GM23338 (cell line): ENCODE data around the gene NBDY. TPM values are rescaled to one million over a fixed set of nuclear protein-coding genes. Genes with fewer than 3 reads are reported as not detected.

Experiments used
- ATAC-seq: fragments of 200-7000 bp; cut with Tn5 transposase; 3 replicates; pipeline ENCODE4 v1.9.1; 2020
- DNase-seq: peaks from one replicate; pipeline ENCODE4 v3.0.0-alpha.2; 2015; ENCODE audit warnings: low spot score
- H2AFZ ChIP-seq: fragments of 200-600 bp; sonication (generic); 2 replicates; pipeline ENCODE4 v1.8.0; 2016; ENCODE audit warnings: antibody characterized with exemption, mild to moderate bottlenecking, moderate library complexity
- H3F3A ChIP-seq: fragments of 200-600 bp; sonication (generic); replicated peaks from 2 replicates; pipeline ENCODE4 v1.8.0; 2017; ENCODE audit warnings: antibody characterized with exemption, mixed run types, low read depth
- H3K27ac ChIP-seq: fragments of 200-600 bp; sonication (generic); 2 replicates; pipeline ENCODE4 v1.6.1; 2016; ENCODE audit warnings: low read depth
- H3K27me3 ChIP-seq: fragments of 200-600 bp; sonication (generic); 2 replicates; pipeline ENCODE4 v1.8.0; 2016; ENCODE audit warnings: mild to moderate bottlenecking, mixed run types, moderate library complexity; ENCODE audit not compliant: insufficient read depth
- H3K36me3 ChIP-seq: fragments of 200-600 bp; sonication (generic); 2 replicates; pipeline ENCODE4 v1.8.0; 2016; ENCODE audit warnings: mild to moderate bottlenecking; ENCODE audit not compliant: insufficient read depth
- H3K4me1 ChIP-seq: fragments of 200-600 bp; sonication (generic); 2 replicates; pipeline ENCODE4 v1.8.0; 2016; ENCODE audit warnings: mild to moderate bottlenecking, moderate library complexity; ENCODE audit not compliant: insufficient read depth
- H3K4me2 ChIP-seq: fragments of 200-600 bp; sonication (generic); 2 replicates; pipeline ENCODE4 v1.7.1; 2017; ENCODE audit warnings: mixed run types
- H3K4me3 ChIP-seq: fragments of 200-600 bp; sonication (generic); 2 replicates; pipeline ENCODE4 v1.6.1; 2016; ENCODE audit warnings: mixed run types
- H3K79me2 ChIP-seq: fragments of 200-600 bp; sonication (generic); replicated peaks from 2 replicates; pipeline ENCODE4 v1.8.0; 2017; ENCODE audit warnings: mild to moderate bottlenecking; ENCODE audit not compliant: insufficient read depth
- H3K9me2 ChIP-seq: fragments of 200-600 bp; sonication (generic); 2 replicates; pipeline ENCODE4 v1.8.0; 2017; ENCODE audit not compliant: insufficient read depth
- H4K20me1 ChIP-seq: fragments of 200-600 bp; sonication (generic); replicated peaks from 2 replicates; pipeline ENCODE4 v1.8.0; 2017; ENCODE audit warnings: mild to moderate bottlenecking; ENCODE audit not compliant: insufficient read depth
- H3K27ac Mint-ChIP-seq: 2 replicates; pipeline ENCODE4 v1.8.0; 2020; ENCODE audit warnings: inconsistent platforms, mild to moderate bottlenecking, moderate library complexity, mixed read lengths
- H3K27me3 Mint-ChIP-seq: 3 replicates; pipeline ENCODE4 v1.8.0; 2022; ENCODE audit warnings: low read depth, mild to moderate bottlenecking, moderate library complexity, mixed read lengths, inconsistent platforms; ENCODE audit not compliant: insufficient read depth, poor library complexity
- H3K36me3 Mint-ChIP-seq: 3 replicates; pipeline ENCODE4 v1.8.0; 2021; ENCODE audit warnings: low read depth, mild to moderate bottlenecking, inconsistent platforms, moderate library complexity, mixed read lengths
- H3K4me1 Mint-ChIP-seq: 3 replicates; pipeline ENCODE4 v1.8.0; 2020; ENCODE audit warnings: mild to moderate bottlenecking, inconsistent platforms, mixed read lengths
- H3K4me3 Mint-ChIP-seq: 3 replicates; pipeline ENCODE4 v1.8.0; 2021; ENCODE audit warnings: moderate library complexity, mild to moderate bottlenecking, inconsistent platforms, mixed read lengths
- H3K9me3 Mint-ChIP-seq: 3 replicates; pipeline ENCODE4 v1.8.0; 2020; ENCODE audit warnings: moderate library complexity, mild to moderate bottlenecking, inconsistent platforms, mixed read lengths
- CREB1 ChIP-seq: fragments of 250-450 bp; sonication (Bioruptor Pico); IDR thresholded peaks from 2 replicates; pipeline ENCODE4 v1.5.0; 2020; ENCODE audit warnings: low read depth, mild to moderate bottlenecking, moderate library complexity
- CTCF ChIP-seq, 2 experiments: fragments of 200-600 bp in 1 of 2; sonication (generic) in 1 of 2; conservative IDR thresholded peaks; 2 replicates each; pipeline versions ENCODE4 v1.5.1 to v1.6.1; 2016 to 2017; ENCODE audit warnings: antibody characterized with exemption in 2 of 2, low read depth in 2 of 2, mild to moderate bottlenecking in 2 of 2, moderate library complexity in 1 of 2
- EZH2 ChIP-seq: fragments of 200-600 bp; sonication (generic); IDR thresholded peaks from one replicate; pipeline ENCODE4 v1.8.0; 2017; ENCODE audit warnings: antibody characterized with exemption, mild to moderate bottlenecking, low read depth; ENCODE audit not compliant: unreplicated experiment
- JUNB ChIP-seq: IDR thresholded peaks from one replicate; pipeline ENCODE4 v1.6.1; 2016; ENCODE audit warnings: antibody characterized with exemption; ENCODE audit not compliant: unreplicated experiment
- STAT1 ChIP-seq: IDR thresholded peaks from one replicate; pipeline ENCODE4 v1.6.1; 2016; ENCODE audit warnings: antibody characterized with exemption; ENCODE audit not compliant: unreplicated experiment
- ZNF114 ChIP-seq: fragments of 250-450 bp; sonication (Bioruptor Pico); IDR thresholded peaks from 2 replicates; pipeline ENCODE4 v1.5.0; 2020; ENCODE audit warnings: mild to moderate bottlenecking, moderate library complexity
- polyA plus RNA-seq: library from polyadenylated mRNA; unstranded; fragments of >200 nt; fragmentation: Nextera tagmentation; extraction: Ambion mirVana; gene quantifications from 2 replicates; pipeline ENCODE4 v1.2.1, GENCODE V29; 2016
- total RNA-seq: library from RNA; depleted of rRNA; stranded (reverse); fragments of >200 nt; shearing (Covaris generic); gene quantifications from 2 replicates; pipeline ENCODE4 v1.2.3, GENCODE V29; 2014
- TF ChIP-seq, protein P1 (sequence below): IDR thresholded peaks from one replicate; pipeline ENCODE4 v1.6.1; 2018; ENCODE audit warnings: antibody characterized with exemption; ENCODE audit not compliant: unreplicated experiment
- TF ChIP-seq, protein P2 (sequence below): IDR thresholded peaks from 2 replicates; pipeline ENCODE4 v1.6.1; 2016; ENCODE audit warnings: antibody characterized with exemption

Gene NBDY
- total and polyA plus RNA-seq, 2 experiments from 2014 or later: 9.6 to 206 TPM

- no peak for TF ChIP-seq CTCF (conservative IDR thresholded peaks at IDR 0.05; ENCODE audit: low read depth in 2 of 2)
- TF ChIP-seq, protein P1, sequence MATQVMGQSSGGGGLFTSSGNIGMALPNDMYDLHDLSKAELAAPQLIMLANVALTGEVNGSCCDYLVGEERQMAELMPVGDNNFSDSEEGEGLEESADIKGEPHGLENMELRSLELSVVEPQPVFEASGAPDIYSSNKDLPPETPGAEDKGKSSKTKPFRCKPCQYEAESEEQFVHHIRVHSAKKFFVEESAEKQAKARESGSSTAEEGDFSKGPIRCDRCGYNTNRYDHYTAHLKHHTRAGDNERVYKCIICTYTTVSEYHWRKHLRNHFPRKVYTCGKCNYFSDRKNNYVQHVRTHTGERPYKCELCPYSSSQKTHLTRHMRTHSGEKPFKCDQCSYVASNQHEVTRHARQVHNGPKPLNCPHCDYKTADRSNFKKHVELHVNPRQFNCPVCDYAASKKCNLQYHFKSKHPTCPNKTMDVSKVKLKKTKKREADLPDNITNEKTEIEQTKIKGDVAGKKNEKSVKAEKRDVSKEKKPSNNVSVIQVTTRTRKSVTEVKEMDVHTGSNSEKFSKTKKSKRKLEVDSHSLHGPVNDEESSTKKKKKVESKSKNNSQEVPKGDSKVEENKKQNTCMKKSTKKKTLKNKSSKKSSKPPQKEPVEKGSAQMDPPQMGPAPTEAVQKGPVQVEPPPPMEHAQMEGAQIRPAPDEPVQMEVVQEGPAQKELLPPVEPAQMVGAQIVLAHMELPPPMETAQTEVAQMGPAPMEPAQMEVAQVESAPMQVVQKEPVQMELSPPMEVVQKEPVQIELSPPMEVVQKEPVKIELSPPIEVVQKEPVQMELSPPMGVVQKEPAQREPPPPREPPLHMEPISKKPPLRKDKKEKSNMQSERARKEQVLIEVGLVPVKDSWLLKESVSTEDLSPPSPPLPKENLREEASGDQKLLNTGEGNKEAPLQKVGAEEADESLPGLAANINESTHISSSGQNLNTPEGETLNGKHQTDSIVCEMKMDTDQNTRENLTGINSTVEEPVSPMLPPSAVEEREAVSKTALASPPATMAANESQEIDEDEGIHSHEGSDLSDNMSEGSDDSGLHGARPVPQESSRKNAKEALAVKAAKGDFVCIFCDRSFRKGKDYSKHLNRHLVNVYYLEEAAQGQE: no peak
- no peak for TF ChIP-seq EZH2
- no peak for TF ChIP-seq CREB1
- no peak for TF ChIP-seq ZNF114 (CRISPR knock-in tag)
Observed at GRCh38 chrX:56782352-56782751, 53.3 kb downstream of the NBDY start (continued).

DNA sequence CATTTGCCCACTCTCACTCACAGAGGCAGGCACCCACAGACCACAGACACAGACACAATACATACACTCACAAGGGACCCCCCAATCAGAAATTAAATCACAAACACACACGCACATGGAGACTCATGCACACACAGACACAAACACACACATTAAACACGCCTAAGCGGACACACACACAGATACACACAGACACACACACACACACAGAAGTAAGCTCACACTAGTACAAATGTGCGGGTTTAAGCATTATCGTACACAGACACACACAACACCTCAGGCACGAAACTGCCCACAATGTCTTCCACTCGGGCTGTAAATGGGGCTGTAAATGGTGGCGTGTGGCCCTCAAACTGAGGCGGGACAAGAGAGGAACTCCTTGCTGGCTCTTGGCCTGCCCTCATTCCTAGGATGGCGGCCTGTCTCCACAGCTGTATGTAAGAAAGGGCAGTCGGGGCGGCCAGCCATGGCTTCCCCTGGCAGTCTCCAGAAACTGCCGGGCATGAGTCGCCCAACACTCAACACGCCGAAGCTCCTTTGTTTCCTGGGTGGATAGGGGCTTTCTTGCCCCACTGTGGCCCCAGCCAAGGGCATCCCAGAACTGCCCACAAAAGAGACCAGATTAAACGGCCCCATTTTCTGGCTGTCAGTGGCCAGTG is 53.9 kb downstream of the NBDY start:
- Mint-ChIP-seq H3K9me3 (no peaks in the 10 kb centered on the region), H3K27me3 (peaks cover 2% of the 10 kb centered on the region)

More for the DNA sequence above, 53.9 kb downstream of the NBDY start:
- Mint-ChIP-seq H3K36me3 (peaks cover 27% of the 10 kb centered on the region), H3K27ac (peak overlapping the region; percentile 43), H3K4me3 (no peak overlapping the region), H3K4me1 (no peaks in the 10 kb centered on the region; the same call in 2 of the 3 replicates)
- Histone ChIP-seq H3K27me3 (no peaks in the 10 kb centered on the region), H3K36me3 (no peaks in the 10 kb centered on the region), H4K20me1 (no peaks in the 10 kb centered on the region; the same call in 1 of the 2 replicates), H3K4me1 (no peaks in the 10 kb centered on the region), H3F3A (no peaks in the 10 kb centered on the region), H3K9me2 (no peaks in the 10 kb centered on the region), H3K79me2 (no peaks in the 10 kb centered on the region), H3K27ac (no peak overlapping the region), H3K4me3 (no peak overlapping the region), H3K4me2 (no peak overlapping the region), H2AFZ (no peak overlapping the region)
- ATAC-seq: no peak
- TF ChIP-seq, protein P2, sequence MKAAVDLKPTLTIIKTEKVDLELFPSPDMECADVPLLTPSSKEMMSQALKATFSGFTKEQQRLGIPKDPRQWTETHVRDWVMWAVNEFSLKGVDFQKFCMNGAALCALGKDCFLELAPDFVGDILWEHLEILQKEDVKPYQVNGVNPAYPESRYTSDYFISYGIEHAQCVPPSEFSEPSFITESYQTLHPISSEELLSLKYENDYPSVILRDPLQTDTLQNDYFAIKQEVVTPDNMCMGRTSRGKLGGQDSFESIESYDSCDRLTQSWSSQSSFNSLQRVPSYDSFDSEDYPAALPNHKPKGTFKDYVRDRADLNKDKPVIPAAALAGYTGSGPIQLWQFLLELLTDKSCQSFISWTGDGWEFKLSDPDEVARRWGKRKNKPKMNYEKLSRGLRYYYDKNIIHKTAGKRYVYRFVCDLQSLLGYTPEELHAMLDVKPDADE: no peak
- TF ChIP-seq CTCF (conservative IDR thresholded peaks at IDR 0.05; ENCODE audit: low read depth in 2 of 2): no peak
- no peak for TF ChIP-seq JUNB
- no peak for TF ChIP-seq ZNF114 (CRISPR knock-in tag)
- no peak for TF ChIP-seq STAT1
- no peak for DNase-seq
